ENCODE results near the gene TIGIT.

TIGIT gene

GRCh38 chr3:114307222-114307830 lies 13.5 kb downstream of the TIGIT start:
- Mint-ChIP-seq H3K27ac (no peak overlapping the region), H3K4me1 (no peaks in the 10 kb centered on the region), H3K36me3 (ENCODE audit: low read depth) (no peaks in the 10 kb centered on the region), H3K27me3 (ENCODE audit: low read depth) (peaks cover 6% of the 10 kb centered on the region), H3K9me3 (no peaks in the 10 kb centered on the region), H3K4me3 (no peak overlapping the region)
- no peak for TF ChIP-seq CTCF (IDR thresholded peaks at IDR 0.05; ENCODE audit: unreplicated experiment in 3 of 3)

GRCh38 chr3:114307832-114308231 lies 14.0 kb downstream of the TIGIT start:
- no peaks in the 10 kb centered on the region for H3K36me3 Mint-ChIP-seq (ENCODE audit: low read depth)
- no peak for TF ChIP-seq CTCF (IDR thresholded peaks at IDR 0.05; ENCODE audit: unreplicated experiment in 3 of 3)

GRCh38 chr3:114308377-114308776 lies 14.5 kb downstream of the TIGIT start:
- Mint-ChIP-seq H3K36me3 (ENCODE audit: low read depth) (no peaks in the 10 kb centered on the region), H3K27me3 (ENCODE audit: low read depth) (peaks cover 6% of the 10 kb centered on the region), H3K27ac (no peak overlapping the region), H3K9me3 (no peaks in the 10 kb centered on the region), H3K4me3 (no peak overlapping the region), H3K4me1 (no peaks in the 10 kb centered on the region)
- TF ChIP-seq CTCF (IDR thresholded peaks at IDR 0.05; ENCODE audit: unreplicated experiment in 3 of 3), result no peak

More at GRCh38 chr3:114307832-114308231, 14.0 kb downstream of the TIGIT start:
- Mint-ChIP-seq H3K27ac (no peak overlapping the region), H3K4me3 (no peak overlapping the region), H3K4me1 (no peaks in the 10 kb centered on the region), H3K27me3 (ENCODE audit: low read depth) (peaks cover 6% of the 10 kb centered on the region), H3K9me3 (no peaks in the 10 kb centered on the region)

GRCh38 chr3:114308830-114309229 lies 15.0 kb downstream of the TIGIT start:
- Mint-ChIP-seq H3K27ac (no peak overlapping the region), H3K27me3 (ENCODE audit: low read depth) (peaks cover 6% of the 10 kb centered on the region), H3K9me3 (no peaks in the 10 kb centered on the region), H3K4me3 (no peak overlapping the region), H3K4me1 (no peaks in the 10 kb centered on the region), H3K36me3 (ENCODE audit: low read depth) (no peaks in the 10 kb centered on the region)
- TF ChIP-seq CTCF (IDR thresholded peaks at IDR 0.05; ENCODE audit: unreplicated experiment in 3 of 3), result no peak

GRCh38 chr3:114310695-114311094 lies 16.9 kb downstream of the TIGIT start:
- no peak overlapping the region for H3K27ac Mint-ChIP-seq
- no peaks in the 10 kb centered on the region for H3K36me3 Mint-ChIP-seq (ENCODE audit: low read depth)
- no peak for TF ChIP-seq CTCF (IDR thresholded peaks at IDR 0.05; ENCODE audit: unreplicated experiment in 3 of 3)
- H3K9me3 Mint-ChIP-seq, result no peaks in the 10 kb centered on the region
- H3K4me3 Mint-ChIP-seq, result no peak overlapping the region
- H3K27me3 Mint-ChIP-seq (ENCODE audit: low read depth), result no peaks in the 10 kb centered on the region
- H3K4me1 Mint-ChIP-seq, result no peaks in the 10 kb centered on the region

- H3K4me3 Mint-ChIP-seq, result no peak overlapping the region
- no peaks in the 10 kb centered on the region for H3K9me3 Mint-ChIP-seq
- no peaks in the 10 kb centered on the region for H3K27me3 Mint-ChIP-seq (ENCODE audit: low read depth)
- H3K4me1 Mint-ChIP-seq, result no peaks in the 10 kb centered on the region
- H3K36me3 Mint-ChIP-seq (ENCODE audit: low read depth), result no peaks in the 10 kb centered on the region
- H3K27ac Mint-ChIP-seq, result no peak overlapping the region
- TF ChIP-seq CTCF (IDR thresholded peaks at IDR 0.05; ENCODE audit: unreplicated experiment in 3 of 3), result no peak
These were observed 19.6 kb downstream of the TIGIT start for GRCh38 chr3:114313426-114313825.
